HG03066 (cell line): Measurements from ENCODE around the gene SPOCK1.
"Not testable (repeated sequence)": the region's sequence is repeated elsewhere in the genome, so short reads cannot be mapped to it uniquely, and the experiment has no call there.

Experiments
- ATAC-seq: cut with Tn5 transposase; IDR thresholded peaks from one replicate; pipeline ENCODE4 v1.9.1; 2021; ENCODE audit warnings: low read depth; ENCODE audit not compliant: unreplicated experiment

SPOCK1 gene

GRCh38 chr5:137273511-137273910 lies 225.6 kb downstream of the SPOCK1 start:
- ATAC-seq, result no peak

GRCh38 chr5:137272831-137273230 lies 226.3 kb downstream of the SPOCK1 start:
- no peak for ATAC-seq

- ATAC-seq, result no peak
Measured at GRCh38 chr5:137269946-137270345, 229.2 kb downstream of the SPOCK1 start.

GRCh38 chr5:137269274-137269673 lies 229.9 kb downstream of the SPOCK1 start:
- ATAC-seq, result no peak

- no peak for ATAC-seq
Measured at GRCh38 chr5:137268646-137269045, 230.5 kb downstream of the SPOCK1 start.

- no peak for ATAC-seq
Measured at GRCh38 chr5:137266186-137266585, 232.9 kb downstream of the SPOCK1 start.

GRCh38 chr5:137265457-137265856 lies 233.7 kb downstream of the SPOCK1 start:
- no peak for ATAC-seq

- no peak for ATAC-seq
Measured at GRCh38 chr5:137264573-137264972, 234.6 kb downstream of the SPOCK1 start.

GRCh38 chr5:137264041-137264440 lies 235.1 kb downstream of the SPOCK1 start:
- ATAC-seq, result no peak

GRCh38 chr5:137263371-137264005 lies 235.6 kb downstream of the SPOCK1 start:
- no peak for ATAC-seq

GRCh38 chr5:137262818-137263217 lies 236.3 kb downstream of the SPOCK1 start:
- no peak for ATAC-seq

GRCh38 chr5:137260820-137261695 lies 238.1 kb downstream of the SPOCK1 start:
- ATAC-seq, result no peak

GRCh38 chr5:137259115-137259514 lies 240.0 kb downstream of the SPOCK1 start:
- not testable (repeated sequence) for ATAC-seq

GRCh38 chr5:137254119-137255090 lies 244.7 kb downstream of the SPOCK1 start:
- ATAC-seq, result no peak

- no peak for ATAC-seq
Measured at GRCh38 chr5:137252512-137252911, 246.6 kb downstream of the SPOCK1 start.

- no peak for ATAC-seq
Measured at GRCh38 chr5:137250421-137250820, 248.7 kb downstream of the SPOCK1 start.

GRCh38 chr5:137248527-137248926 lies 250.6 kb downstream of the SPOCK1 start:
- ATAC-seq, result no peak

GRCh38 chr5:137245438-137245837 lies 253.7 kb downstream of the SPOCK1 start:
- ATAC-seq, result no peak

- ATAC-seq, result no peak
Measured at GRCh38 chr5:137240285-137240684, 258.8 kb downstream of the SPOCK1 start.

- ATAC-seq, result no peak
Measured at GRCh38 chr5:137236849-137237507, 262.1 kb downstream of the SPOCK1 start.
